ENCODE data around the gene NLRP1.

The NLRP1 gene

DNA sequence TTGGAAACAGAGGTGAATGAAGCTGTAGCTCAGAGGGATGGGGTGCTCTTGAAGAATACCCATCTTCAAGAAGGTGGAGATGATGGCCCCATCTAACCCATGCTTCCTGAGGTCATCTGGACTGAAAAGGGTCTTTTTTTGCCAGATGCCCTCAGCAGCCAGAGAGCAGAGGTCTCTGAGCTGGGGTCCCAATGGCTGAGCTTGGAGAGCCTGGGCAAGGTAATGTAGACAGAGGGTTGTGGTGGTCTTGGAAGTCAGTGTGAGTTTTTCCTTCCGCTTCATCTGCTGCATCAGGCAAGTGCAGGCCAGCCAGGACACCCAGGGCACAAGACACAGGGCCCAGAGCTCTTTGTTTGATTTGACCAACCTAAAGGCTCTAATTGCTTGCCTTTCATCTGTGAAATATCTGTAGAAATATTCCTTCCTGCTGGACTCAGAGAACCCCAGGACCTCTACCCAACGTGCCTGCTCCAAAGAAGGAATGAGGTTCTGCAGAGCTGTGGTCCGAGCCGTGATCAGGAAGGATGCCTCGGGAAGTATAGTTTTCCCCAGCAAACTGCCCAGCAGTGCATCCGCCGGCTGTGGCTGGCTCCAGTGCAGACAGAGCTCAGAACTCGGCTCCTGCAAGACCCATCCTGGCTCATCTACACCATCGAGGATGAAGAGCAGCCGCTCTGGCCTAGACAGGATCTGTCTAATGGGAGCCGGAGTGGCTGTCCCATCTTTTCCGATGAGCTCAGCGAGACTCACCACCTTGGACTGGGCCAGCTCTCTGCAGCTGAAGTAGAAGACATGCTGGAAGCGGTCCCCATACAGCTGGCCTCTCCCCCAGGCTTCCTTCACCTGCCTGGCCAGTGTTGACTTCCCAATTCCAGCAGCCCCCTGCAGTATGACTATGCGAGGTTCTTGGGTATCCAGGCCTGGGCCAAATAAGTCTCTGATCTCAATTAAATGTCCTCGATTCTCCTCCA lies 25.2 kb downstream of the NLRP1 start:
- in situ Hi-C loops (cut with HindIII; ENCODE audit: low sequenced_read_pairs): loop anchor here (5.0 kb wide), 1 partner anchor 77 kb away; no protein-coding TSS in a partner anchor

DNA sequence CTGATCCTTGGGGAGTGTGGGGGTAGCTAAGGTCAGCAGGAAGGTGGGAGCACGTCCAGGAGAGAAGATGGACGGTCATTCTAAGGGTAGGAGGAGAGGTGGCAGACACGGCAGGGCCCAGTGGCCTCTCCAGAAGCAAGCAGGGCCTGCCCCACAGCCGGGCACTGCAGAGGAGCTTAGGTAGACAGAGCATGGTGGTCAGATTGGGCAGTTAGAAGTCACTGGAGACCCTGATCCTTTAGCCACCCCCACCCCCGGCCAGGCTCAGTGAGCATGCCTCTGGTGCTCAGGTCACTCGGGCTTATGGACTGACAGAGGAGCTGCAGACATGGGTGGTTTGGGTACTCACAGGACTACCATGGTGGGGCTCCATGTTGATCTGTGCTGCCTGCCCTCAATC lies 26.3 kb downstream of the NLRP1 start:
- in situ Hi-C loops (cut with HindIII; ENCODE audit: low sequenced_read_pairs): loop anchor here (5.0 kb wide), 1 partner anchor 76 kb away; no protein-coding TSS in a partner anchor

DNA sequence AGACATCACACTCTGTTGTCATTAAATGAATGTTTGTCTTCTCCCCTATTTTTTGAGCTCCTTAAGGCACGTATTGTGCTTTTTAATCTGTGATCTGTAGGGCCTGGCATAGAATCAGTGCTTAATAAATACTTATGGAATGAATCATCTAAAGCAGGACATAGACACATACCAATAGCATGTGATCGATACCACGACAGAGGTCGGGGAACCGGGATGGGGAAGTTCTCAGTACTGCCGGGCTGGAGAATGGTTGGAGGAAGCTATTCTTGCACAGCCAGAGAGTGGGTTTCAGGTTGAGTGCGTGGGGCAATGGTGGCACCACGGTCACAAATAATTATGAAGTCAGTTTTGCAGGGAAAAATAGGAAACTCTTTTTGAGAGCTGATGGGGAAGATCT lies 26.8 kb downstream of the NLRP1 start:
- in situ Hi-C loops (cut with HindIII; ENCODE audit: low sequenced_read_pairs): loop anchor here (5.0 kb wide), 1 partner anchor 75 kb away; no protein-coding TSS in a partner anchor

DNA sequence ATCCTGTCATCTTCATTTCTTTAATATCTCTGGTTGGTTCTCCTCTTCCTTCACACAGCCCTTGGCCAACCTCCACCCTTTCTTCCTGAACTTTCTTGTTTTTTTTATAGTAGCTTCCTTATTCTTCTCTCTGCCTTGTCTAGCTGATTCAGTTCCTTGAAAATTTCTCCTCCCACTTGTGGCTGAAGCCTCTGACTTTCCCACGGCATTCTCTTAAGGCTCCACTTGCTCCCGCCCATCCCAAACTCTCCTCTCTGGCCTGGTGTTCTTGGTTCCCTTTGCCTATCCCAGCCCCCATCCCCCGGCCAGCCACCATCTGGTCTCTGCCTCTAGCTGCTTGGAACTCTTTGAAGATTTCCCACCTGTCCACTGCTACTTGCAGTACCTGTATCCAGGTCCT lies 29.1 kb downstream of the NLRP1 start:
- in situ Hi-C loops (cut with HindIII; ENCODE audit: low sequenced_read_pairs): loop anchor here (5.0 kb wide), 1 partner anchor 73 kb away; no protein-coding TSS in a partner anchor

DNA sequence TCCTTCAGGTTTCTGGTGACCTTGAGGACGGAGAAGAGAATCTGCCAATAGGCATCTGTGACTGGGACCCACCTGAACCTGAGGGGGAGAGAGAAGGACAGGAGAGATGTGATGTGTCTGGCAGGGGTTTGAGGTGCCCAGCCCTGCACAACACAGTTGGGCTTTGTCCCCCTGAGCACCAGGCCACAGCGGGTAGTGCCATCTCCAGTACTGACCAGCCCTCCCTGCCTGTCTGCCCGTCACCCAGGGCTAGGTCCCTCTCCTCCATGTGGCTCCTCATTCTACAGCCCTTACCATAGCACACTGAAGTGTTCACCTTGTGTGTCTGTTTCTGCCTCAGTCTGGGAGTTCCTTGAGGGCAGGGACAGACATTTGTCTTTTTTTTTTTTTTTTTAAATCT lies 30.8 kb downstream of the NLRP1 start:
- in situ Hi-C loops (cut with HindIII; ENCODE audit: low sequenced_read_pairs): no loop called here

DNA sequence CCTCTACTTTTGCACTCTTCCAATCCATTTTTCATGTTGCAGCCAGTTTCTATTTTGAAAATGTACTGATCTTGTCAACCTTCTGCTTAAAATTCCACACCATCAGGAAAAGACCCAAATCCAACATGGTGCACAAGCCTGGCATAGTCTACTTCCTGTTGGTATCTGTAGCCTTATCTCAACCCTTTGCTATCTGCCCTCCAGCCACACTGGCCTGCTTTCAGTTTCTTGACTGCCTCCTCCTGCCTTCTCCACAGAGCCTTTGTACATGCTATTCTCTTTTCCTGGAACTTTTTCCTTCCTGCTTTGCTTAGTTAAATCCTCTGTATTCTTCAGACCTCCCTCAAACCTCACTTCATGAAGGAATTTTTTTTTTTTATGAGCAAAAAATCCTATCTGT lies 31.5 kb downstream of the NLRP1 start:
- in situ Hi-C loops (cut with HindIII; ENCODE audit: low sequenced_read_pairs): no loop called here

DNA sequence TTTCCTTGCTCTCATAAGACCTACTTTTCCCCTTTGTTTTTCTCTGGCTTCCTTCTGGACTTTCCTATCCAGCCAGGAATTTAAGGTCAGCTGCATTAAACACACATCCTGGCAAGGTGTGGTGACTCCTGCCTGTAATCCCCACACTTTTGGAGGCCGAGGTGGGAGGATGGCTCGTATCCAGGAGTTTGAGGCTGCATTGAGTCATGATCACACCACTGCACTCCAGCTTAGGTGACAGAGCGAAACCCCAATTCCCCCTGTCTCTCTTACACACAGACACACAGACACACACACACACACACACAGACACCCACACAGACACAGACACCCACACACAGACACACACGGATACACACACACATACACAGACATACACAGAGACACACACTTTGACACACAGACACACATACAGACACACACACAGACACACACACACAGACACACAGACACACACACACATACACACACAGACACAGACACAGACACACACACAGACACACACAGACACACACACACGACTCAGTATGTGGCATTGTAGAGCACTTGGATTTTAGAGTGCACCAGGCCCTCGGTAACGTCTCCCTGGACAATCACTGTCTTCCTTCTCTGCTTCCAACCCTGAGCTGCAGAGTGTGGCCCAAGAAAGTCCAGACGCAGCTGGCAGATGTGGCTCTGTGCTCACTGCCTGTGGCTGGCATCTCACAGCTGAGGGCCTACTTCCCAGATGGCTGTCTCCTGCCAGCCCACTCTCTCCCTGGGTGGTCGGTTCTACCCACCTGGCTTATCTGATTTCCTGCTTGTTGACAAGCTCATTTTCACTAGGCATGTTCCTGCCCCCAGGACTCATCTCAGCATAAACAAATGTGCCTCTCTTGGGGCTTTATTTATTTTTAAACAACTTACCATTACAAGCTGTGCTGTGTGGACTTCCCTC lies 39.0 kb downstream of the NLRP1 start:
- in situ Hi-C loops (cut with HindIII; ENCODE audit: low sequenced_read_pairs): no loop called here

DNA sequence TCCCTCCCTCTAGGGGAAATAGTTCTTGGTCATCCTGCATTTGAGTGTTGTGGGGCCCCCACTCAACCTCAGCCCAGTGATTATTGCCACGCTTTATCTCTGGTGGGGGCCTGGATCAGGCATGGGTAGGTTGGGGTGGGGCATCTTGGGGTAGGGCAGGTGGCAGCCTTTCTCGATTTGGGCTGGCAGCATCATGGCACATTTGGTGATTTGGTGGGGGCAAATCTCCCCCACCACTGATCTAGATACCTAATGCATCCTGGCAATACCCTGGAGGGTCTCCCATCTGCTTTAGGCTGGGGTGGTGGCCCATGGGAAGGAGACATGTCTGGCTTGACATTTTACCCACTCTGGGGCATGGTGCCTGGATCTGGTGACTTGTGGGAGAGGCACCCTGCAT lies 40.2 kb downstream of the NLRP1 start:
- in situ Hi-C loops (cut with HindIII; ENCODE audit: low sequenced_read_pairs): no loop called here

DNA sequence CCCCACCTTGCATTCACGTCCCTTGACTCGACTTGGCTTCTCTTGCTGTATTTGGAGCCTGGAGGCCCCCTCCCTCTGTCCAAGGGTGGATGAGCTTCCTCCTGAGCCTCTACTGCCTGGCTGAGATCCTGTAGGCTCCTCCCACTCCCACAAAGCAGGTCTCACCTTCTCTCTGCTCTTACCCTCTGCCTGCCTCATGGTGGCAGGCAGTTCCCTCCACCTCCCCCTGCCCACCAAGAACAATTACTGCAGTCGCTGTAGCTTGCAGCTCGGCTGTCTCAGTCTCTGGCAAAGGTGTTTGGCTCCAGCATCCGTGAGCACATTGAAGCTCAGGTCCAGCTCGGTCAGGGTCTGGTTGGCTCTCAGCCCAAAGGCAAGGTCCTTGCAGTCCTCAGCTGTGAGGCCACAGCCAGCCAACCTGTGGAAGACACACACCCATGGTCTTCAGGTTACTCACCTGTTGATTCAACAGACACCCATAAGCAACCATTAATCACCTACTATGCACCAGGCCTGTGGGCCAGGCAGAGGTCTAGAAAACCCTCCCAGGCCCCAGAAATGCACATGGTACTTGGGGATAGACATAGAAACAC lies 42.6 kb downstream of the NLRP1 start:
- in situ Hi-C loops (cut with HindIII; ENCODE audit: low sequenced_read_pairs): no loop called here

DNA sequence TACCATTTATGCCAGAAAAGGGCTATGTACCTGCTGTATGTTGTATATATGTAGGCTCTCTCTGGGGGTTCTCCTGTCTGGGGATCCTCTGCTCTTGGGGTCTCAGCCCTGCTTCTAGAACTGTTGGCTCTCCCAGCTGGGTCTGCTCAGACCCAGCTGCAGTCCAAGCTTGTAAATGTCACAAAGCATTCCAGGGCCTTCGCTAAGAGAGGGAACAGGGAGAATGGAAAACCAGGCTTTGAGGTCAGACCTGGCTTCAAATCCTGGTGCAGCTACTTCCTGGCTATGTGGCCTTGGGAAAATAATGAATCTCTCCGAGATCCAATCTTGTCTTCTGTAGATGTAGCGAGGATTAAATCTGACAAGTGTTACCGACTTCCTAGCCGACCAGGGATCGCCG lies 44.0 kb downstream of the NLRP1 start:
- in situ Hi-C loops (cut with HindIII; ENCODE audit: low sequenced_read_pairs): no loop called here

DNA sequence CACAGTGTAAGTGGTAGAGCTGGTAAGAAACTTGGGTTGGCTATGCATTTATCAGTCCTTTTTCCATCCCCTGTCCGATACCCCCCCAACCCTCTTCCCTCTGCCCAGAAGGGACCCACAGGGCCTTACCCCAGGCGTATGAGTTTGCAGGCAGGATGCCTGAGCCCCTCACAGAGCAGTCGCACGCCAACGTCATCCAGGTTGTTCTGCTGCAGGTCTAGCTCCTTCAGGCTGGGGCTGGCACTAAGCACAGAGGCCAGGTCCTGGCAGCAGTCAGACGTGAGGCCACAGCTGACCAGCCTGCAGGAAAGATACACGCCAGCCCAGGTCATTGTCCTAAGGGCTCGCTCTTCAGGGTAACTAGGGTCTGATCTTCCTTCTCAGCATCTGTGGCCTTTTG lies 45.0 kb downstream of the NLRP1 start:
- in situ Hi-C loops (cut with HindIII; ENCODE audit: low sequenced_read_pairs): no loop called here

DNA sequence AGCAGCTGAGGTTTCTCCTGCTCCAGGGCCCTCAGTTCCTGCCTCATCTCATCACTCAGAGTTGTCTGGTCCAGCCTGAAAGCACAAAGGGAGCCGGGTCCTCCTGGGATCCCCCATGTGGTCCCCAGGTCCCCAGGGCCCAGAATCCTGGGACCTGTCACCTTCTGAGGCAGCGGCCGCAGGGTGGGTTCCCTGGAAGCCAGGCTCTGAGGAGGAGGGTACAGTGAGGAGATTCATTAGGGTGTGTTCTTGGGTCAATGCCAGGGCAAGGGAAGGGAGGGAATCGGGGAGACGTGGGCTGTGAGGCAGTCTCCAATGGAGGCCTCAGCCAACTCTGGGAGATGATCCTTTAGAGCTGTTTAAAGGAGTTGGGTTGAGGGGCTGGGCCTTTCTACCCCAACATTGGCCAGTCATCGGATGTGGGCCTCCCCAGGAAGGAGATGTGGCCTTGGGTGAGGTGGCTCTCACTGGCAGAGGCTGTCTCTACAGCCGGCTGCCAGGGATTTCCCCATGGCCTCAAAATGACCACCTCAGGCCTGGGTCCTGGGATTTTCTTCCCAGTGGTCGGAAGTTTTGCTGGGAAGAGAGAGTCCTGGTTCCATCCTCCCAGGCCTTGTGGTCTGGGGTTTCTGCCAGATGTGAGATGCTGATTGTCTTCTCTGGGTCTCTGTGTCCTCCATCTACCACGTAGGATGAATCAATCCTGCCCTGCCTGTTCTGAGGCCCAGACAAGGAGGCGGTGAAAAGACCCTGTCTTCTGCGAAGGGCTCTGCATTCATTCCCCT lies 47.3 kb downstream of the NLRP1 start:
- in situ Hi-C loops (cut with HindIII; ENCODE audit: low sequenced_read_pairs): no loop called here

DNA sequence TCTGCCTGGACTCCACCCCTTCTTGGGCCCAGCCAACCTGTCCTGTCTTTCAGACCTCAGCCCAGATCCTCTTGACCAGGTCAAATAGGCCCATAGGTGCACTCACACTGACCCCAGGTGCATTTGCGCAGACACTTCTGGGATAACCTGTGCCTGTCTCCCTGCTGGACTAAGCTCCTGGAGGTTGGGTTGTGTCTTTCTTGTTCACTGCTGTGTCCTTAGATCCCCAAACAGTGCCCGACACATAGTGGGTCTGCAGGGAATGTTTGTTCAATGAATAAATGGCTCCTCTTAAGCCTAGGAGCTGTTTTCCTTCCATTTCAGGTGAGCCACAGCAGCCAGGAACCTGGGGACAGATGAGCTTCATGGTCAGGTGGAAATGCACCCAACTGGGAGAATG lies 48.9 kb downstream of the NLRP1 start:
- in situ Hi-C loops (cut with HindIII; ENCODE audit: low sequenced_read_pairs): no loop called here

DNA sequence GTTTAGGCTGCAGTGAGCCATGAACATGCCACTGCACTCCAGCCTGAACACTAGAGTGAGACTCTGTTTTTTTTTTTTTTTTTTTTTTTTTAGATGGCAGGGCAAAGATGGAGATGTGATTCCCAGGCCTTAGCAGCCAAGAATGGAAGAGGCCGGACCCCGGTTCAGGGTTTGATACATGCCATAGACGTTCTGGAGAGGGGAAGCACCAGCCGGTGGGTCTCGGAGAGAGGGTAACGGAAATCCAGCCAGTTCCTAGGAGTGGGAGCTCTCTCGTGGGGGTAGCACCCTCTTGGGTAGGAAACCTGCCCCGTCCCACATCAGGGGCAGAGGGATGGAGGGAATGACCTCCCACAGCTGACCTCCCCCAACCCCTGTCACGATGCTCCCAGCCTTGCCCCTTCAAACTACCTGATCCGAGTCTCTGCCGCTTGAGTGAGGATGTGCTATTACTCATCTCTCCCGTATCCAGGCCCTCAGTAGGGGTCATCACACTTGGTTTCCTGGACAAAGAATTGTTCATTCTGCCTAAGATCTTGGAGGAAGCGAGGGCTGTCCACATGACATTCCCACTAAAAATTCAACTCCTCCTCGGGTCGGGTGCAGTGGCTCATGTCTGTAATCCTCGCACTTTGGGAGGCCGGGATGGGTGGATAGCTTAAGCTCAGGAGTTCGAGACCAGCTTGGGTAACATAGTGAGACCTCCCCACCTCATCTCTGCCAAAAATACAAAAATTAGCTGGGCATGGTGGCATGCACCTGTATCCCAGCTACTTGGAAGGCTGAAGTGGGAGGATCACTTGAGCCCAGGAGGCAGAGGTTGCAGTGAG lies 50.6 kb downstream of the NLRP1 start:
- in situ Hi-C loops (cut with HindIII; ENCODE audit: low sequenced_read_pairs): no loop called here

DNA sequence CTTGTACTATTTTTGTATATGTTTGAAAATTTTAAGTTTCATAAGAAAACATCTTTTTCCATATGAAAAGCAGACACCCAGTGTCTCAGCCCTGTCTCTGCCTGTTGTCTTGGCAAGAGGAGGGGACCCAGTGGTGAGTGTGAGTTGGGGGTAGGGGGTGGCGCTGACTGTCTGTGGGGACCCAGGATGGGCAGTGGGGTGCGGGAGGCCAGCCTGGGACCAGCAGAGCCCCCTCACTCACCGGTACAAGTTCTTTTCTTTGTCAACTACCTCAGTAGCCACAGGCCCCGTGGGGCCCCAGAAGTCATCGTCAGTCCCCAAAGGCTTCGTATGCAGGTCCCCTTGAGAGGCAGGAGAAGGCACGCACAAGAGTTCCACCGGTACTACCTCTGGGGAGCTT lies 51.7 kb downstream of the NLRP1 start:
- in situ Hi-C loops (cut with HindIII; ENCODE audit: low sequenced_read_pairs): no loop called here

DNA sequence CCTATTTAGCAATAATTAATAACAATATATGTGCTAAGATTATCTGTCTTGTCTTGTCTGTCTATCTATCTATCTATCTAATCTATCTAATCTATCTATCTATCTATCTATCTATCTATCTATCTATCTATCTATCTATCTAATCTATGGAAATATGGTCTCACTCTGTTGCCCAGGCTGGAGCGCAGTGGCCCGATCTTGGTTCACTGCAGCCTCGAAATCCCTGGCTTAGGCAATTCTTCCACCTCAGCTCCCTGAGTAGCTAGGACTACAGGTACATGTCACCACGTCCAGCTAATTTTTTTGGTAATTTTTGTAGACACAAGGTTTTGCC lies 53.3 kb downstream of the NLRP1 start:
- in situ Hi-C loops (cut with HindIII; ENCODE audit: low sequenced_read_pairs): no loop called here

DNA sequence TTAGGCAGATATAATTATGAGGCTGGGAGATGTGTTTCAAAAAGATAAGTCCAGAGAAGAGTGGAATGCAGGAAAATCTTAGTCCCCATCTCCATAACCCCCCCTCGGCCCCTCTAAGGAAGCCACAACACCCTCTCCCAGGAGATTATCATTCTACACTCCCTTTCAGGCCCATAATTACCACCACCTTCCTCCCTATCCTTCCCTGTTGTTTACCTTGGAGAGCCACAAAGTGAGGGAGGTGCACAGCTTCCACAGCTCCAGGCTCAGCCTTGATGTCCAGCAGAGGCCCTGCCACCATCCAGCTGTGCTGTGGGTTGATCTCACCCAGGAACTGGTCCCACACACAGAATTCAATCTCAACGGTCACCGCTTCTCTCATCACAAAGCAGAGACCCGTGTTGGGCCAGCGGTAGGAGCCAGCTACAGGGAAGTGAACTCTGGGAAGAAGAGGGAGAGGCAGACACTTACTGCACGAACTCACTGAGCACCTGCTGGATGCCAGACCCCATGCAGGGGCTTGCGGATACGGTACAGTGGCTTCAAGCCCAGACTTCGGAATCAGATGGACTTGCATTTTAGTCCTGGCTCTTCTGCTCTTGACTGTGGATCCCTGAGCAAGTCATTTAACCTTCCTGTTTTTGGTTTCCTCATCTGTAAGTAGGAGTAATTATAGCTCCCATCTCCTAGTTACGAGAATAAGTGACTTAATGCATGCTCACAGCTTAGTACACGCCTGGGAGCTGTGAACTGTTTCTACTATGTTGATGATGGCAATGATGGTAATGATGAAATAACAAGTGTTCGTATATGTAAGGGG lies 53.8 kb downstream of the NLRP1 start:
- in situ Hi-C loops (cut with HindIII; ENCODE audit: low sequenced_read_pairs): no loop called here

DNA sequence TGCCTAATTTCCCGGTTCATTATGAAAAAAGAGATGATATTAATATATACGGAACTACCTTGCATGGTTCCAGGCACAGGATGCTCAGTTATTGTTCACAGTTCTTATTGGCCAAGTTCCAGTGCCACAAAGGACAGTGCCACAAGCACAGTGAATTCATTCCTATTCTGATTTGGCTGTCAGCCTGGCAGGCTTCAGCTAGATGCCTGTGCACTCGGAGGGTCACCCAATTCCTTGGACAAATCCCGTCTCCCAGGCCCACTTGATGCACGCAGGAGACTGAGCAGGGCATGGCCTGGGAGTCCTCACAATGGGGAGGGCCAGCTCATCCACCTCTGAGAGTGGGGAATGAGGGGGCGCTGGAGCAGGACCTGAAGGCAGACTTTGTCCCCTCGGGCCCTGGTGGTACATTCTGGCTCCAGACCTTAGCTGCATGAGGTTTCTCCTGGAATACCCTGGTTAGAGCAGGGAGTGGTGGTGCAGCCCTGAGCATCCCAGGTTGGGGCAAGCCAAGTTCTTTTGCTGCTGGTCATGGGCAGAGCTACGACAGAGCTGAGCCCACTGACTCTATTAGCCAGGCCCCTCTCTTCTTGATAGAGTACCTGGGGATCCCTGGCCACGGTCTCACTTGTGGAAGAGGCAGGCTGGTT lies 56.6 kb downstream of the NLRP1 start:
- in situ Hi-C loops (cut with HindIII; ENCODE audit: low sequenced_read_pairs): loop anchor here (5.0 kb wide), 1 partner anchor 55 kb away; no protein-coding TSS in a partner anchor
